Choroid plexus epithelial cell (primary cell): ENCODE data around the gene RNF151.

Source experiments
- DNase-seq: peaks from one replicate; pipeline ENCODE4 v3.0.0-alpha.2; 2010; ENCODE audit warnings: low read depth
- H3K4me3 ChIP-seq: 2 replicates; pipeline ENCODE4 v1.5.1; 2011; ENCODE audit warnings: low read depth, mild to moderate bottlenecking, control low read depth, low read length, moderate library complexity
- CTCF ChIP-seq: conservative IDR thresholded peaks from 2 replicates; pipeline ENCODE4 v1.5.1; 2011; ENCODE audit warnings: low read depth, mild to moderate bottlenecking, control low read depth, inconsistent platforms, low read length, moderate library complexity

The RNF151 gene

DNA sequence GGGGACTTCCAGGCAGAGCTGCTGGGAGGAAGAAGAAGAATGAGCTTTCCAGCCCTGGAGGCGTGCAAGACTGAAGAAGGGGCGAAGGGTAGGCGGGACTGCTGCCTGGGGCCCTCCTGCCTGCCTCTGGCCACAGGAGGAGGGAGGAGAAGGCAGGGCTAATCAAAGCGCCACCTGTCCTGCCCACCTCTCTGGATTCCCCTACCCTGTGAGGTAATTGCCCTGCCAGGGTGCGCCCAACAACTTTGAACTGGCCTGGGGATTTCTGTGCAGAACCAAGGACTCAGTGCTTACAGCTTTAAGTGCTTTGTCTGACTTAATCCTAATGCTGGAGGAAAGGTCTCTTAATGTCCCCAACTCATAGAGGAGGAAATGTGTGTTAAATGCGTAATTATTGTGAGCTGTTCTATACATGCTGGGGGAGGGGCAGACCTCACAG lies 14.8 kb downstream of the RNF151 start, which contains the start of gene NOXO1:
Gene NOXO1, minus strand, starts transcription at position 72 of the 439 bp plus-strand sequence. CDS start 290 bp downstream, outside the sequence.
- TF ChIP-seq CTCF, result no peak
- no peak for DNase-seq
- H3K4me3 ChIP-seq, result no peak within 1 kb of the TSS

DNA sequence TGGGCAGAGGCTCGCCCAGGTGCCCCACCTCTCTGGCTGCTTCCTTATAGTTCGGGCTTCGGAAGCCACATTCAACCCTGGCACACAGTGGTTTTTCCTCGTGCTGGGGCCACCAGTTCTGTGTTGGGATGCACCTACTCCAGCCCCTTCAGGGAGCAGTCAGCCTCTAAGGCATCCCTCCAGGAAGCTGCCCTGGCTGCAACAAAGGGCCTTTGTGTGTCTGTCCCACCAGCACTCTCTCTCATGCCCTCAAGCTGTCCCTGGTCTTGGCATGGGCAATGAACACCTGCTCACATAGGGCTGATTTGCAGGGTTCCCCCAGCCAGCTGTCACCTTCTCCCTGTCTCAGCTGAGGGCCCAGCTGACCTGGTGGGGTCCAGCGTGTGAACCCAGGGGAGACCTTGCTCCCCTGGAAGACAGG lies 15.4 kb downstream of the RNF151 start:
- DNase-seq, result no peak
- no peak for TF ChIP-seq CTCF
- no peak overlapping the region for H3K4me3 ChIP-seq

DNA sequence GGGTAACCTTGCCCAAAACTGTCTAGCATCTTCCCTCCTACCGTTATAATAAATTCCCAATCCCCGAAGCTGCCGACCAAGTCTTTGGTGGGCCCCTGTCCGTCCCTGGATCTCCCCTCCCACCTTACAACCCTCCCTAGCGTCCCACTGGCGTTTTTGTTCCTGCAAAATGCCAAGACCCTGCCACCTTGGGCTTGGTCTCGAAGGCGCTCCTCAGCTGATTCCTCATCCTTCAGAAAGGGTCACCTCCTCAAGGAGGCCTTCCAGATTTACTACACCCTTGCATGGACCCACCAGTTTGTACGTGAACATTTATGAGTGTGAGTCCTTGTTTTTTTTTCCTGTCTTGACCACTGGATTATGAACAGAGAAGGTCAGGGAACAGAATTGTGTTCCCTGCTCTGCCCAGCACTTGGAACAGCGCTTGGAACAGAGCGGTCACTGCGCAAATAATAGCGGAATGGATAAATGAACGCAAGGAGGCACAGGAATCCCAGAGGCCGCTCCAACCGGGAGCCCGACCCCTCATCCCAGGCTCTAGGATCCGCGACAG lies 16.4 kb downstream of the RNF151 start:
- peak overlapping the region; percentile 67 for H3K4me3 ChIP-seq
- peak; percentile 30 for DNase-seq
- TF ChIP-seq CTCF, result peak; percentile 16

DNA sequence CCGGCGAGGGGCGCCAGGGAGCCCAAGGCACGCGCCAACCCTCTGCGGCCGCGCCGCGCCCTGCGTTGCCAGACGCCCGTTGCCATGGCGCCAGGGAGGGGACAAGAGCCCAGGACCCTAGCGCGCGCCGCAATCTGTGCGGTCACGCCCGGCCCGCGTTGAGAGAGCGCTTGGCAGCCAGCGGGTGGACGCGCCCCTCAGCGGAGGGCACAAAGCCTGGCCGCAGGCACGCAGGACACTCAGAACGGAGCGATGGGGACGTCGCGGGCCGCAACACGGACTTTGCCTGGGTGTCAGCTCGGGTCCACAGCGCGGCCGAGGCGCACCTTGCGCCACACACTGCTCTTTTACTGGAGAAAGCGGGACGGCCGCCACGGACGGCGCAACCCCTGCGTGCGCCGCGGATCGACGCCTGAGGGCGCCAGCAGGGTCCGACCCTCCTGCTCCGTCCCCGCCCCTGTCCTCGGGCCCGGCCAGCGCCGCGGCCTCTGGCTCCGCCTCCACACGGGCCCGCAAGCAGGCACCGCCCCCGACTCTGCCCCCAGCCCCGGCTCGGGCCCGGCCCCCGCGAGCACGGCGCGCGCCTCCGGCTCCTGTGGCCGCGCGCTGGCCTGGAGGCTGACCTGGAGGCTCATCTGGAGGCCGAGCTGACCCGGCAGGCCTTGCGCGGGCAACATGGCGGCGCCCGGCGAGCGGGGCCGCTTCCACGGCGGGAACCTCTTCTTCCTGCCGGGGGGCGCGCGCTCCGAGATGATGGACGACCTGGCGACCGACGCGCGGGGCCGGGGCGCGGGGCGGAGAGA lies 17.1 kb downstream of the RNF151 start, which contains the start of gene GFER:
Gene GFER, plus strand, starts transcription at position 650 of the 803 bp plus-strand sequence. Its CDS starts 26 bp downstream, at position 676.
- peak within 1 kb of the TSS; percentile 67 for H3K4me3 ChIP-seq
- TF ChIP-seq CTCF, result peak; percentile 42
- DNase-seq, result peak; percentile 93

DNA sequence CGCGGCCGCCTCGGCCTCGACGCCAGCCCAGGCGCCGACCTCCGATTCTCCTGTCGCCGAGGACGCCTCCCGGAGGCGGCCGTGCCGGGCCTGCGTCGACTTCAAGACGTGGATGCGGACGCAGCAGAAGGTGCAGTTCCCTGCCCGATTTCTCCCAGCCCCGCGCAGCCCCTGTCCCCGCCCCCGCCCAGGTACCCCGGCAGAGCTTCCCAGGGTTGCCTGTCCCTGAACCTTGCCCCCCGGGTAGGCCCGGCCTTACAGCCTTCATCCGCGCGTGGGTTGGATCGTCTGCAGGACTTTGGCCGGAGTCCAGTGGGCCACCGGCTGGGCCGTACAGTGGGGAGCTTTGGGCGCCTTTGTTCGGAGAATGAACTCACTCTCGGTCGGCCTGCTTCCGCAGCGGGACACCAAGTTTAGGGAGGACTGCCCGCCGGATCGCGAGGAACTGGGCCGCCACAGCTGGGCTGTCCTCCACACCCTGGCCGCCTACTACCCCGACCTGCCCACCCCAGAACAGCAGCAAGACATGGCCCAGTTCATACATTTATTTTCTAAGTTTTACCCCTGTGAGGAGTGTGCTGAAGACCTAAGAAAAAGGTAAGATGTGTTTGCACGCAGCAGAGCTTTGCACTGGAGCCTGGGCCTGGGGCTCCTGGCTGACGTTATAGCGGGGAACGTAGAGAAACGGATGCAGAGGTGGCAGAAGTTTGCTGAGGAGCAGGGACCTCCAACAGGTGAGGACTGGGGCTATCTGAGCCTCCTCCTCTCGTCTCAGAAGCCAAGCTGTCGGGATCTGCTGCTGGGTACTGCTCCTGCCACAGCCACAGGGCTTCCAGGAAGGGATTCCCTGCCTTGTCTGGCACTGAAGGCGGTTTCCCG lies 17.9 kb downstream of the RNF151 start:
- no peak for TF ChIP-seq CTCF
- peak overlapping the region; percentile 67 for H3K4me3 ChIP-seq
- no peak for DNase-seq

GRCh38 chr16:1985466-1986150 lies 19.0 kb downstream of the RNF151 start:
- no peak for DNase-seq
- no peak for TF ChIP-seq CTCF
- H3K4me3 ChIP-seq, result no peak overlapping the region
